Mesothelial cell of epicardium (in vitro differentiated cells): ENCODE data around the gene DACT2. TPM values are rescaled to one million over a fixed set of nuclear protein-coding genes. Genes with fewer than 3 reads are reported as not detected.

Experiments
- DNase-seq, 2 experiments: peaks; one replicate each; pipeline ENCODE4 v3.0.0; 2021; ENCODE audit warnings: low spot score in 2 of 2; ENCODE audit not compliant: unreplicated experiment in 2 of 2
- H3K27ac Mint-ChIP-seq: 2 replicates; pipeline ENCODE4 v1.8.0; 2021; ENCODE audit warnings: mixed read lengths
- H3K27me3 Mint-ChIP-seq: 2 replicates; pipeline ENCODE4 v1.8.0; 2021; ENCODE audit warnings: low read depth, mixed read lengths
- H3K36me3 Mint-ChIP-seq: 2 replicates; pipeline ENCODE4 v1.8.0; 2021; ENCODE audit warnings: mixed read lengths
- H3K4me1 Mint-ChIP-seq: 2 replicates; pipeline ENCODE4 v1.8.0; 2021; ENCODE audit warnings: mixed read lengths
- H3K4me3 Mint-ChIP-seq: 2 replicates; pipeline ENCODE4 v1.8.0; 2021; ENCODE audit warnings: mild to moderate bottlenecking, moderate library complexity, mixed read lengths
- H3K9me3 Mint-ChIP-seq: 2 replicates; pipeline ENCODE4 v1.8.0; 2021; ENCODE audit warnings: mixed read lengths
- total RNA-seq: library from RNA; stranded (reverse); gene quantifications from 3 replicates; pipeline ENCODE4 v1.2.1, GENCODE V29; 2021
- TF ChIP-seq, protein P1 (sequence below): fragments of 200-600 bp; sonication (generic); IDR thresholded peaks from one replicate; pipeline ENCODE4 v1.5.0; 2021; ENCODE audit warnings: antibody characterized with exemption; ENCODE audit not compliant: unreplicated experiment

Gene DACT2
- total RNA-seq, 1 donor from 2014 or later: 7.4 TPM

- Mint-ChIP-seq H3K27me3 (peaks cover 8% of the 10 kb centered on the region), H3K4me1 (peaks cover 15% of the 10 kb centered on the region), H3K36me3 (no peaks in the 10 kb centered on the region), H3K4me3 (no peak overlapping the region), H3K27ac (no peak overlapping the region), H3K9me3 (no peaks in the 10 kb centered on the region)
- TF ChIP-seq, protein P1, sequence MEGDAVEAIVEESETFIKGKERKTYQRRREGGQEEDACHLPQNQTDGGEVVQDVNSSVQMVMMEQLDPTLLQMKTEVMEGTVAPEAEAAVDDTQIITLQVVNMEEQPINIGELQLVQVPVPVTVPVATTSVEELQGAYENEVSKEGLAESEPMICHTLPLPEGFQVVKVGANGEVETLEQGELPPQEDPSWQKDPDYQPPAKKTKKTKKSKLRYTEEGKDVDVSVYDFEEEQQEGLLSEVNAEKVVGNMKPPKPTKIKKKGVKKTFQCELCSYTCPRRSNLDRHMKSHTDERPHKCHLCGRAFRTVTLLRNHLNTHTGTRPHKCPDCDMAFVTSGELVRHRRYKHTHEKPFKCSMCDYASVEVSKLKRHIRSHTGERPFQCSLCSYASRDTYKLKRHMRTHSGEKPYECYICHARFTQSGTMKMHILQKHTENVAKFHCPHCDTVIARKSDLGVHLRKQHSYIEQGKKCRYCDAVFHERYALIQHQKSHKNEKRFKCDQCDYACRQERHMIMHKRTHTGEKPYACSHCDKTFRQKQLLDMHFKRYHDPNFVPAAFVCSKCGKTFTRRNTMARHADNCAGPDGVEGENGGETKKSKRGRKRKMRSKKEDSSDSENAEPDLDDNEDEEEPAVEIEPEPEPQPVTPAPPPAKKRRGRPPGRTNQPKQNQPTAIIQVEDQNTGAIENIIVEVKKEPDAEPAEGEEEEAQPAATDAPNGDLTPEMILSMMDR: no peak
- DNase-seq: no peak
These were observed 21.9 kb downstream of the DACT2 start for GRCh38 chr6:168297643-168298042.

DNA sequence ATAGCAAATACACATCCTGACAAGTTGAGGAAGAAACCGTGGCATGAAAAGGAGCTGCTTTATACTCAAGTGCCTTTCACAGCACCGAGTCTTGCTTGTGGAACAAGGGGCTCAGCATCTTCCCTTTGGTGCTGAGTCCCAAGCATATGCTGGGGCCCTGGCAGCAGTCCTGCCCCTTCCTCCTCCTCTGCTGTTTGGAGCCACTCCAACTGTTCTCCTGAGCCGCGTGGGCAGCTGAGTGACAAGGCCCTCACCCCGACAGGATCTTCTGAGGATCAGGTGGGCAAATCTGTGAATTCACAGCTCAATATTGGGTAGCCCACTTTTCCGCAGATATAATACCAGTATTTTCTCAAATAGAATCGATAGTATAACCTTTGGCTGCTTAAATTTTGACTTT lies 24.7 kb downstream of the DACT2 start:
- Mint-ChIP-seq H3K4me1 (peaks cover 6% of the 10 kb centered on the region), H3K4me3 (no peak overlapping the region), H3K36me3 (no peaks in the 10 kb centered on the region), H3K27ac (no peak overlapping the region), H3K9me3 (no peaks in the 10 kb centered on the region), H3K27me3 (peaks cover 8% of the 10 kb centered on the region)
- TF ChIP-seq, protein P1: no peak
- no peak for DNase-seq

- H3K27ac Mint-ChIP-seq: peak overlapping the region; percentile 32
- no peak overlapping the region for H3K4me3 Mint-ChIP-seq
- H3K27me3 Mint-ChIP-seq: peaks cover 8% of the 10 kb centered on the region
- DNase-seq: no peak
- H3K36me3 Mint-ChIP-seq: no peaks in the 10 kb centered on the region
- TF ChIP-seq, protein P1: no peak
- H3K9me3 Mint-ChIP-seq: no peaks in the 10 kb centered on the region
- peaks cover 6% of the 10 kb centered on the region for H3K4me1 Mint-ChIP-seq
These were observed 25.7 kb downstream of the DACT2 start for GRCh38 chr6:168293636-168294530.

DNA sequence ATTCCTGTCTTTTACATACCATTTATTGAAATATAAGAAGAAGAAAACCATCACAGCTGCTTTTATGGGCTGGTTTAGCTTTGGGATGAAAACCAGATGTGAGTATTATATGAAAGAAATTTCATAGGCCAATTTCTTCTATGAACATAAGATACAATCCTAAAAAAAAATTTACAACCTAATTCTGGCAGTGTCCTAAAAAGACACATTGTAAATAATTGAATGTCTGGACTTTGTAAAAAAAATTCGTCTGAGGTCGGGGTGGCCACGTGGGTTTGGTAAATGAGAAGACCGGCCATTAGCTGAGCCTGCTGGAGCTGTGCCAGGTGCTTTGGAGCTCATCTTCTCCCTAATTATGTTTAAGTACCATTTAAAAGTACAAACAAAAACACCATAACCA lies 26.8 kb downstream of the DACT2 start:
- no peak overlapping the region for H3K4me3 Mint-ChIP-seq
- H3K27me3 Mint-ChIP-seq: peaks cover 14% of the 10 kb centered on the region
- no peaks in the 10 kb centered on the region for H3K36me3 Mint-ChIP-seq
- TF ChIP-seq, protein P1: no peak
- no peak for DNase-seq
- H3K4me1 Mint-ChIP-seq: peaks cover 12% of the 10 kb centered on the region
- no peak overlapping the region for H3K27ac Mint-ChIP-seq
- no peaks in the 10 kb centered on the region for H3K9me3 Mint-ChIP-seq

- DNase-seq: no peak
- TF ChIP-seq, protein P1: no peak
- Mint-ChIP-seq H3K27ac (no peak overlapping the region), H3K36me3 (no peaks in the 10 kb centered on the region), H3K4me1 (peaks cover 13% of the 10 kb centered on the region), H3K4me3 (no peak overlapping the region), H3K27me3 (peaks cover 10% of the 10 kb centered on the region), H3K9me3 (no peaks in the 10 kb centered on the region)
These were observed 28.1 kb downstream of the DACT2 start for GRCh38 chr6:168291450-168291849.
